Activated CD4-positive, alpha-beta T cell treated with anti-CD3 and anti-CD28 coated beads, Interleukin-2, amount 10 ng/mL, durations not matched to agents 7 days and 5 days (primary cell): ENCODE measurements around the gene TMIE. TPM values are rescaled to one million over a fixed set of nuclear protein-coding genes. Genes with fewer than 3 reads are reported as not detected.
"Not testable (repeated sequence)": the region's sequence is repeated elsewhere in the genome, so short reads cannot be mapped to it uniquely, and the experiment has no call there.

Source experiments
- CTCF ChIA-PET: fragments of 350-600 bp; sonication (Branson Sonifier 250); formaldehyde crosslinking; loops from one replicate; lab custom pipeline; 2021; ENCODE audit warnings: antibody characterized with exemption; lab: Charles Lee
- POLR2A ChIA-PET: fragments of 350-600 bp; sonication (Branson Sonifier 250); formaldehyde crosslinking; loops from one replicate; lab custom pipeline; 2021; ENCODE audit warnings: antibody characterized with exemption; lab: Charles Lee
- DNase-seq: peaks from one replicate; pipeline ENCODE4 v3.0.0-alpha.2; 2020
- H3K27ac Mint-ChIP-seq: one replicate; pipeline ENCODE4 v1.8.0; 2021; ENCODE audit warnings: mild to moderate bottlenecking, moderate library complexity, mixed read lengths
- H3K27me3 Mint-ChIP-seq: one replicate; pipeline ENCODE4 v1.8.0; 2021; ENCODE audit warnings: mixed read lengths
- H3K36me3 Mint-ChIP-seq: one replicate; pipeline ENCODE4 v1.8.0; 2021; ENCODE audit warnings: low read depth, mixed read lengths
- H3K4me1 Mint-ChIP-seq: one replicate; pipeline ENCODE4 v1.8.0; 2021; ENCODE audit warnings: mixed read lengths
- H3K4me3 Mint-ChIP-seq: one replicate; pipeline ENCODE4 v1.8.0; 2021; ENCODE audit warnings: mild to moderate bottlenecking, moderate library complexity, mixed read lengths
- H3K9me3 Mint-ChIP-seq: one replicate; pipeline ENCODE4 v1.8.0; 2021; ENCODE audit warnings: mixed read lengths
- total RNA-seq, 2 experiments: library from RNA; stranded (reverse); gene quantifications; one replicate each; pipeline ENCODE4 v1.2.3, GENCODE V29; 2021

Gene TMIE
- total RNA-seq, 2 experiments from 2014 or later: 1.2 to 1.6 TPM

- H3K27ac Mint-ChIP-seq: no peak overlapping the region
- H3K36me3 Mint-ChIP-seq: no peaks in the 10 kb centered on the region
- no peaks in the 10 kb centered on the region for H3K4me1 Mint-ChIP-seq
- H3K27me3 Mint-ChIP-seq: peaks cover 20% of the 10 kb centered on the region
- H3K9me3 Mint-ChIP-seq: no peaks in the 10 kb centered on the region
- CTCF ChIA-PET: no interaction called here
- no peak for DNase-seq
- H3K4me3 Mint-ChIP-seq: no peak overlapping the region
- POLR2A ChIA-PET: no interaction called here
Measured at GRCh38 chr3:46733026-46733800, 32.0 kb downstream of the TMIE start.

DNA sequence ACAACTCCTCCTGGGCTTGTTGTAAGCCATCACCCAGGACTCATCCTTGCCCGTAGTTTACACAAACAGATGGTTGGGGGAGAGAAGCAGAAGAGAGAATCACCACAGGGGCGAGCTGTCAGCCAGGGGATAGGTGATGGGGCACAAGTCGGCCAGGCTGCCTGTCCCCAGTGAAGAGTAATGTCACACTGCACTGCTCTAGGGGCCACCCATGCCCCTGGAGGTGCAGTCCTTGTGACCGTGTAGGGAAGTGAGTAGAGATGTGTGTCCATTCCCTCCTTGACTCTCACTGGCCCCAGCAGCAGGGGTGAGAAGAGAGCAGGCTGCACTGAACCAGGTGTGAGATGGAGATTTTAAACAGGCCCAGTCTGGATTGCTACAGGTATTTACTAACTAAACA lies 33.6 kb downstream of the TMIE start:
- no peak for DNase-seq
- no peaks in the 10 kb centered on the region for H3K36me3 Mint-ChIP-seq
- no peak overlapping the region for H3K27ac Mint-ChIP-seq
- H3K4me3 Mint-ChIP-seq: no peak overlapping the region
- no peaks in the 10 kb centered on the region for H3K4me1 Mint-ChIP-seq
- ChIA-PET CTCF (interaction anchor here (0.8 kb wide), 1 partner anchor 18 kb away, joined by 3 read pairs; no protein-coding TSS in a partner anchor), POLR2A (no interaction called here)
- H3K27me3 Mint-ChIP-seq: peaks cover 20% of the 10 kb centered on the region
- no peaks in the 10 kb centered on the region for H3K9me3 Mint-ChIP-seq

DNA sequence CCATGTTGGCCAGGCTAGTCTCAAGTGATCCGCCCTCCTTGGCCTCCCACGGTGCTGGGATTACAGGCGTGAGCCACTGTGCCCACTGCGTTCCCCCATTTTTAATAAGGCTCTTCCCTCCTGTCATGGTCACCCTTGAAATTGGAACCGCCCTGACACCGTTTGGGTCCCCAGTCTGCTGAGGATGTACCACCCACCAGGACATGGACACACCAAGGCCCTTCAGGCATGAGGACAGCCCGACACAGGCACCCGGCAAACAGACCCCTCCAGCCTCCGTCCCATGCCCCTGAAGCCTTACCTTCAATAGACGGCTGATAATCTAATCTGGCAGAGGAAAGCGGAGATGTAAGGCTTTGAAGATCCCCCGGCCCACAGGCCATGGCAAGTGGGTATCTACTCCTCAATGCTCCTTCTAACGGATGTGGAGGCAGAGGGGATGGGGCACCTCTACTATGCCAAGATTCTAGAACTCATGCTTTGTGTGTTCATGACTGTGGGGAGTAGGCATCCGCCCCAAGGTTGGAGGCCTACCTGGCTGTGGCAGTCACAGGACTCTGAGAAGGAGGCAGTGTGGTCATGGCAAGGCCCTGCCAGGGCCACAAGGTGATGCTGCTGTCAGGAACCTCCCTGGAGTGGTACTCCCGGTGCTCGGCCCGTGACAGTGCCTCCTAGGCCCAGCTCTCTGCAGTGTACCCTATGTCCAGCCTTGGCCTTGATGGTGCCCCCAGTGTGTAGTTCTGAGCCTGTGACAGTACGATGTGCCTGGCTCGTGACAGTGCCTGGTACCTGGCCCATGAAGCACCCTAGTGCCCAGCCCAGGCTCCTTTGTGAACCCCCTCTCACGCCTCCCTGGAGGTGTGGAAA lies 35.0 kb downstream of the TMIE start:
- no peak for DNase-seq
- Mint-ChIP-seq H3K9me3 (no peaks in the 10 kb centered on the region), H3K4me3 (no peak overlapping the region), H3K27me3 (peaks cover 17% of the 10 kb centered on the region), H3K4me1 (no peaks in the 10 kb centered on the region), H3K27ac (no peak overlapping the region), H3K36me3 (no peaks in the 10 kb centered on the region)
- ChIA-PET POLR2A (no interaction called here), CTCF (no interaction called here)

- Mint-ChIP-seq H3K27me3 (peaks cover 17% of the 10 kb centered on the region), H3K4me1 (no peaks in the 10 kb centered on the region), H3K36me3 (no peaks in the 10 kb centered on the region), H3K9me3 (no peaks in the 10 kb centered on the region), H3K4me3 (no peak overlapping the region), H3K27ac (no peak overlapping the region)
- POLR2A ChIA-PET: no interaction called here
- CTCF ChIA-PET: no interaction called here
- no peak for DNase-seq
Measured at GRCh38 chr3:46737329-46737731, 36.1 kb downstream of the TMIE start.

GRCh38 chr3:46739565-46739964 lies 38.4 kb downstream of the TMIE start:
- H3K36me3 Mint-ChIP-seq, DNase-seq, H3K27ac Mint-ChIP-seq, H3K4me1 Mint-ChIP-seq, H3K9me3 Mint-ChIP-seq, H3K4me3 Mint-ChIP-seq, CTCF ChIA-PET, POLR2A ChIA-PET: not testable (repeated sequence)
- peaks cover 17% of the 10 kb centered on the region for H3K27me3 Mint-ChIP-seq

DNA sequence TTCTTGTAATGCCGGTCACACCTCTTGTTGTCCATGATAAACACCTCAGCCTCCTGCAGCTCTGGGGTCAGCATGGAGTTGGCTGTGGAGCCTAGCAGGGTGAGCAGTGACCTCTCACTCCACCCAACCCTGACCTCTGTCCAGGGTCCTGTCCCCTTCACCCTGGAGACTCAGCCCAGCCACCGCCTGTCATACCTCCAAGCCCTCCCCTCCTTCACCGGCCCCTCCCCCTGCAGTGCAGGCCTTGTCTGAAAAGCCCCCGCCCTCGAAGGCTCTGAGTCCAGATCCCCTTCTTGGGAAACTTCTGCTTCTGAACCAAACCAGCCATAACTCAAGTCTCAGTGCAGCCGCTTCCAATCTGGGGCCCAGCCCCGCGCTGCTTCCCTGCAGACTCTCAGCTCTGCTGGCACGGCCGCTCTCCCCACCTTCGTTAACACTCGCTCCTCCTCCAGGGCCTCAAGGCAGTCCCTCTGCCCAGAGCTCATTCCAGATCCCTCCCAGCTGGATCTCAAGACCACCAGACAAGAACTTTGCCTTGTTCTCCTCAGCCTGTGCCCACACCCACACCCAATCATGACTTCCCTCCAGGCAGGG lies 41.9 kb downstream of the TMIE start:
- H3K9me3 Mint-ChIP-seq: no peaks in the 10 kb centered on the region

DNA sequence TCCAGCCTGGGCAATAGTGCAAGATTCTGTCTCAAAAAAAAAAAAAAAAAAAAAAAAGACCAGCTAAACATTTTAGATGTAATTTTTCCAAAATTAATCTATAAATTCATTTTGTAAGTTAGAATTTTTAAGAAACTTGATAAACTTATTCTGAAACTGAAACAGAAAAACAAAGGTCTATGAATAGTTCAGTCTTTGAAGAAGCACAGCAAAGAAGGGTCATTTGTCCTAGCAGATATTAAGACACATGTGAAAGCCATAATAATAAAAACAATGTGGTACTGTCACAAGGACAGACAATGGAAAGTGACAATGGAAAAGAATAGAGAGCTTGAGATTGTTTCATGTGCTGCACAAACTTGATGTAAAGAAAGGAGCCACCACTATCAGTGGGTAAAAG lies 45.5 kb downstream of the TMIE start:
- Mint-ChIP-seq H3K36me3 (no peaks in the 10 kb centered on the region), H3K27me3 (peaks cover 3% of the 10 kb centered on the region), H3K27ac (no peak overlapping the region), H3K4me1 (no peaks in the 10 kb centered on the region), H3K9me3 (no peaks in the 10 kb centered on the region), H3K4me3 (no peak overlapping the region)
- no peak for DNase-seq
- ChIA-PET CTCF (no interaction called here), POLR2A (no interaction called here)

More for the DNA sequence above, 41.9 kb downstream of the TMIE start:
- CTCF ChIA-PET: no interaction called here
- Mint-ChIP-seq H3K27me3 (peaks cover 13% of the 10 kb centered on the region), H3K4me3 (no peak overlapping the region), H3K36me3 (no peaks in the 10 kb centered on the region), H3K4me1 (no peaks in the 10 kb centered on the region), H3K27ac (no peak overlapping the region)
- POLR2A ChIA-PET: no interaction called here
- DNase-seq: no peak

- no peak for DNase-seq
- Mint-ChIP-seq H3K27ac (no peak overlapping the region), H3K4me1 (peaks cover 6% of the 10 kb centered on the region), H3K4me3 (no peak overlapping the region), H3K36me3 (no peaks in the 10 kb centered on the region), H3K27me3 (peaks cover 3% of the 10 kb centered on the region), H3K9me3 (no peaks in the 10 kb centered on the region)
- ChIA-PET CTCF (no interaction called here), POLR2A (no interaction called here)
Measured at GRCh38 chr3:46748170-46748569, 47.0 kb downstream of the TMIE start.

DNA sequence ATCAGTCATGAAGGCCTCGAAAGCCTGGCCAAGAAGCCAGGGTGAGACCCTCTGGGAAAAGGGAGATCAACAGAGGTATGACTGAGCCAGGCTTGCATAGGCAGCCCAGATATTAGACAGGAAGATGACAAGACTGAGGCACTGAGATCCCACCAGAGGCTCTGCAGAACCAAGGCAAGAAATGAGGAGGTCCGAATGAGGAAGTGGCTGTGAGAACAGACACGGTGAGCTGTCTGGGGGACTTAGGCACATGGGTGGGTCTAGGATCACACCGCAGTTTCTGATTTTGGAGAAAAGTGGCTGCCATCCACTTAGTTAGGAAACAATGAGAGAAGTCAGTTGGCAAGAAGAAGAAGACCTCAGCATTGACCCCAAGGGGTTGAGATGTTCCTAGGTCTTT lies 47.9 kb downstream of the TMIE start:
- H3K4me1 Mint-ChIP-seq: peaks cover 10% of the 10 kb centered on the region
- CTCF ChIA-PET: no interaction called here
- peaks cover 3% of the 10 kb centered on the region for H3K27me3 Mint-ChIP-seq
- H3K36me3 Mint-ChIP-seq: no peaks in the 10 kb centered on the region
- DNase-seq: no peak
- POLR2A ChIA-PET: no interaction called here
- no peaks in the 10 kb centered on the region for H3K9me3 Mint-ChIP-seq
- no peak overlapping the region for H3K4me3 Mint-ChIP-seq
- no peak overlapping the region for H3K27ac Mint-ChIP-seq

DNA sequence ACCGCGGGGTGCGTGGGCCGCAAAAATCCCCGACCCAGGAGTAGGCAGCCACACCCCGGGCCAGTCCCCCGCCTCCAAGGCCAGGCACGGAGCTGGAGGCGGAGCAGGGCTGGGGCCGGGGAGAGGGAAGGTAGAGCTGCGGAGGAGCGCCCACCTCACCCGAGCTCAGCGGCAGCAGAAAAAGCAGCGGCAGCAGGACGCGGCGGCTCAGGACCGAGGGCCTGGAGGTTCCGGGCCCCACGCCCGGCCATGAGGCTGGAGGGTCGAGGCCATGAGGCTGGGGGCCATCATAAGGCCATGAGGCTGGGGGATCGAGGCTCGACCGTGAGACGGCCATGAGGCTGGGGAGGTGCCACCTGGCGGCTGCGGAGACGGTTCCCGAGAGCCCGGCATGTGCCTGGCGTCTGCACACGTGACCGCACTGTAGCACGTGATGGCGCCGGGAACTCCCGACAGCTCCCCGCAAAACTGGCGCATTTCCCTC lies 49.4 kb downstream of the TMIE start:
- POLR2A ChIA-PET: no interaction called here
- H3K36me3 Mint-ChIP-seq: no peaks in the 10 kb centered on the region
- H3K4me3 Mint-ChIP-seq: no peak overlapping the region
- no peaks in the 10 kb centered on the region for H3K9me3 Mint-ChIP-seq
- CTCF ChIA-PET: no interaction called here
- peaks cover 2% of the 10 kb centered on the region for H3K27me3 Mint-ChIP-seq
- no peak for DNase-seq
- no peak overlapping the region for H3K27ac Mint-ChIP-seq
- H3K4me1 Mint-ChIP-seq: peaks cover 10% of the 10 kb centered on the region

DNA sequence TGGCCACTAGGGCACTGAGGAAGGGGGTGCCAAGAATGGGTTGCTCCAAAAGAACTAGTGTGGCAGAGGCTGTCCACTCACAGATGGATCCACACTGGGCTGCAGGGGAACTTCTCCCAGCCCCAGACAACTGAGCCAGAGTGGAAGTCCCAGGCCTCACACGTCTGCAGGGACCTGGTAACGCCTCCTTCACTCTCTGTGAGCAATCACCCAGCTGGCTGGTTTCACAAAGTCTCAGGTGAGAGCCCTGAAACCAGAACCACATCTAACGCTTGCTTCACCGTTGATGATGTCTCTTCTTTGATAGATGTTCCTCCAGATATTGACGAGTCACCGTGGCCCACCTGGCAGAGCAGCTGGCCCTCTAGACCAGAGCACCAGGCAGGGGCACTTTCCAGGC lies 51.9 kb downstream of the TMIE start:
- H3K9me3 Mint-ChIP-seq, H3K4me3 Mint-ChIP-seq, H3K4me1 Mint-ChIP-seq, H3K27ac Mint-ChIP-seq, POLR2A ChIA-PET, H3K27me3 Mint-ChIP-seq, H3K36me3 Mint-ChIP-seq: not testable (repeated sequence)
- peak; percentile 62 for DNase-seq
- CTCF ChIA-PET: interaction anchor here (1.3 kb wide), 1 partner anchor 156 kb away, joined by 3 read pairs; no protein-coding TSS in a partner anchor

- CTCF ChIA-PET: interaction anchor here (1.4 kb wide), 1 partner anchor 13 kb away, joined by 3 read pairs; no protein-coding TSS in a partner anchor
- DNase-seq: no peak
- Mint-ChIP-seq H3K4me3 (no peak overlapping the region), H3K4me1 (peaks cover 10% of the 10 kb centered on the region), H3K27ac (no peak overlapping the region), H3K36me3 (no peaks in the 10 kb centered on the region), H3K9me3 (no peaks in the 10 kb centered on the region), H3K27me3 (no peaks in the 10 kb centered on the region)
- POLR2A ChIA-PET: no interaction called here
Measured at GRCh38 chr3:46755646-46756045, 54.5 kb downstream of the TMIE start.

DNA sequence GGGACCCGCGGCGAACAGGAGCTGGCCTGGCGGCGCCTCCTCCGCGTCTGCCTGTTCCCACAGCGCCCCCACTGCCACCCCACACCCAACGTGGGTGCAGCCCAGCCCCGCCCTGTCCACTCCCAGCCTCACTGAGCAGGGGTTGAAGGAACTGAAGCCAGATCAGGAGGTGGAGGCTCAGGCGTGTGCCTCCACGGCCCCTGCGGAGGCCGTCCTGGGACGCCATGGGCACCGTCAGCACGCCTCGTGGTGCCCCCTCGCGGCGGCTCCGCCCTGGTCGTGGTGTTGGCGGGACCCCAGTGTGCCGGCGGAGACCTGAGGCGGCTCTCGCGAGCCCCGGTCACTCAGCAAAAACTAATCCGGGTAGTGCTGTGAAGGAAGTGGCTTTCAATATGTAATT lies 55.5 kb downstream of the TMIE start:
- Mint-ChIP-seq H3K4me1 (peaks cover 10% of the 10 kb centered on the region), H3K4me3 (no peak overlapping the region), H3K27ac (no peak overlapping the region), H3K27me3 (no peaks in the 10 kb centered on the region), H3K9me3 (no peaks in the 10 kb centered on the region), H3K36me3 (no peaks in the 10 kb centered on the region)
- POLR2A ChIA-PET: no interaction called here
- no peak for DNase-seq
- CTCF ChIA-PET: no interaction called here
